Calu3 (cell line): ENCODE data around the gene FABP2. TPM values are rescaled to one million over a fixed set of nuclear protein-coding genes. Genes with fewer than 3 reads are reported as not detected.
A peak's percentile ranks its signal among the peaks of the same experiment; 100 is the strongest.
"Not testable (repeated sequence)": the region's sequence is repeated elsewhere in the genome, so short reads cannot be mapped to it uniquely, and the experiment has no call there.

ENCODE experiments used
- BruUV-seq: library from RNA; stranded (reverse); fragments of 400-500 nt; replicated peaks from 2 replicates; lab custom pipeline; 2021; lab: Mats Ljungman, UMichigan
- CTCF ChIA-PET: fragments of 300-600 bp; sonication (Branson Sonifier 250); formaldehyde crosslinking; loops from one replicate; lab custom pipeline; 2022; ENCODE audit warnings: antibody characterized with exemption; lab: Charles Lee
- DNase-seq: peaks from one replicate; pipeline ENCODE4 v3.0.0; 2022
- H3K27ac Mint-ChIP-seq: one replicate; pipeline ENCODE4 v1.8.0; 2022; ENCODE audit warnings: mixed read lengths; ENCODE audit not compliant: unreplicated experiment
- H3K27me3 Mint-ChIP-seq: one replicate; pipeline ENCODE4 v1.8.0; 2022; ENCODE audit warnings: mixed read lengths; ENCODE audit not compliant: unreplicated experiment
- H3K36me3 Mint-ChIP-seq: one replicate; pipeline ENCODE4 v1.8.0; 2022; ENCODE audit warnings: mild to moderate bottlenecking, moderate library complexity, mixed read lengths; ENCODE audit not compliant: insufficient read depth, unreplicated experiment
- H3K4me1 Mint-ChIP-seq: one replicate; pipeline ENCODE4 v1.8.0; 2022; ENCODE audit warnings: mild to moderate bottlenecking, low read depth, mixed read lengths; ENCODE audit not compliant: unreplicated experiment
- H3K4me3 Mint-ChIP-seq: one replicate; pipeline ENCODE4 v1.8.0; 2022; ENCODE audit warnings: mild to moderate bottlenecking, low read depth, moderate library complexity, mixed read lengths; ENCODE audit not compliant: unreplicated experiment
- H3K9me3 Mint-ChIP-seq: one replicate; pipeline ENCODE4 v1.8.0; 2022; ENCODE audit warnings: low read depth, mixed read lengths; ENCODE audit not compliant: unreplicated experiment
- intact Hi-C: fragments of 100-400 bp; cut with micrococcal nuclease; formaldehyde crosslinking; loops from one replicate; pipeline ENCODE4 v1.10.0; 2022; ENCODE audit not compliant: unreplicated experiment
- total RNA-seq: library from RNA; stranded (reverse); gene quantifications from 2 replicates; pipeline ENCODE4 v1.2.3, GENCODE V29; 2022
- TF ChIP-seq, protein P1 (sequence below): fragments of 200-600 bp; IDR thresholded peaks from one replicate; pipeline ENCODE4 v1.8.0; 2022; ENCODE audit warnings: antibody characterized with exemption; ENCODE audit not compliant: unreplicated experiment

The FABP2 gene
- total RNA-seq, 1 experiment from 2014 or later, result not detected

DNA sequence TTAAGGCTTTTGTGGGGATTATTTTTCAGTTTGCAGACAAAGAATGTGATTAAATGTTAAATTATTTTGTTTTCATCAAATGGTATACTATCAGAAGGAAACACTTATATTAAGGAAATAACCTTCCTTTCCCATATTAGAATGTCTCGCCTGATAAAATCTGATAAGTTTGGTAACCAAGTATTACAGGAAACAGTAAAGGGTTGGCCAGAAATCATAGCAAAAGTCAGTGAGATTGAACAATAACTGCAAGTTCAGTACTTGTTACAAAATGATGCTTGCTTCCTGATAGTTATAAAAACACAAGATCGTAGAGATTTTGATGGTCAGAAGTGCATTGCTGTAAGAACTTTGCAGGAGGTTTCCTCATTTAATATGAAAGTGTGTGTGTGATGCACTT is 40.5 kb downstream of the FABP2 start:
- peaks cover 11% of the 10 kb centered on the region for H3K36me3 Mint-ChIP-seq
- intact Hi-C loops, result loop anchor here (10.0 kb wide), 1 partner anchor 67 kb away; the partner anchor contains the start of gene USP53
- TF ChIP-seq, protein P1, sequence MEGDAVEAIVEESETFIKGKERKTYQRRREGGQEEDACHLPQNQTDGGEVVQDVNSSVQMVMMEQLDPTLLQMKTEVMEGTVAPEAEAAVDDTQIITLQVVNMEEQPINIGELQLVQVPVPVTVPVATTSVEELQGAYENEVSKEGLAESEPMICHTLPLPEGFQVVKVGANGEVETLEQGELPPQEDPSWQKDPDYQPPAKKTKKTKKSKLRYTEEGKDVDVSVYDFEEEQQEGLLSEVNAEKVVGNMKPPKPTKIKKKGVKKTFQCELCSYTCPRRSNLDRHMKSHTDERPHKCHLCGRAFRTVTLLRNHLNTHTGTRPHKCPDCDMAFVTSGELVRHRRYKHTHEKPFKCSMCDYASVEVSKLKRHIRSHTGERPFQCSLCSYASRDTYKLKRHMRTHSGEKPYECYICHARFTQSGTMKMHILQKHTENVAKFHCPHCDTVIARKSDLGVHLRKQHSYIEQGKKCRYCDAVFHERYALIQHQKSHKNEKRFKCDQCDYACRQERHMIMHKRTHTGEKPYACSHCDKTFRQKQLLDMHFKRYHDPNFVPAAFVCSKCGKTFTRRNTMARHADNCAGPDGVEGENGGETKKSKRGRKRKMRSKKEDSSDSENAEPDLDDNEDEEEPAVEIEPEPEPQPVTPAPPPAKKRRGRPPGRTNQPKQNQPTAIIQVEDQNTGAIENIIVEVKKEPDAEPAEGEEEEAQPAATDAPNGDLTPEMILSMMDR, result no peak

DNA sequence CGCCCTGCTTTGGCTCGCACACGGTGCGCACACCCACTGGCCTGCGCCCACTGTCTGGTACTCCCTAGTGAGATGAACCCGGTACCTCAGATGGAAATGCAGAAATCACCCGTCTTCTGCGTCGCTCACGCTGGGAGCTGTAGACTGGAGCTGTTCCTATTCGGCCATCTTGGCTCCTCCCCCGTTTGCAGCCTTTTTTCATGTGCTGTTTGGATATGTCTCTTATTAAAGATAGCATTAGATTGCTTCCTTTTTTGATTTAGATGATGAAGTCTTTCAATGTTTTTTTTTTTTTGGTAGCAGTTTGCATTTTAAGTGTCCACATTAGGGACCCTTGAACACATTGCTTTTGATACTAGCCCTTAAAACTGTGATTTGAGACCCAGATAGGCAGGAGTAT is 42.0 kb downstream of the FABP2 start:
- H3K27me3 Mint-ChIP-seq, H3K9me3 Mint-ChIP-seq, BruUV-seq, DNase-seq, H3K4me3 Mint-ChIP-seq, H3K36me3 Mint-ChIP-seq, CTCF ChIA-PET, H3K27ac Mint-ChIP-seq: not testable (repeated sequence)
- intact Hi-C loops, result loop anchor here (10.0 kb wide), 1 partner anchor 65 kb away; the partner anchor contains the start of gene USP53
- peaks cover 27% of the 10 kb centered on the region for H3K4me1 Mint-ChIP-seq

More for the DNA sequence above, 40.5 kb downstream of the FABP2 start:
- H3K9me3 Mint-ChIP-seq, result no peaks in the 10 kb centered on the region
- H3K27ac Mint-ChIP-seq, result no peak overlapping the region
- no peak overlapping the region for H3K4me3 Mint-ChIP-seq
- CTCF ChIA-PET, result no interaction called here
- no peak for DNase-seq
- BruUV-seq, result no TSS peak
- H3K27me3 Mint-ChIP-seq, result no peaks in the 10 kb centered on the region
- peaks cover 31% of the 10 kb centered on the region for H3K4me1 Mint-ChIP-seq

DNA sequence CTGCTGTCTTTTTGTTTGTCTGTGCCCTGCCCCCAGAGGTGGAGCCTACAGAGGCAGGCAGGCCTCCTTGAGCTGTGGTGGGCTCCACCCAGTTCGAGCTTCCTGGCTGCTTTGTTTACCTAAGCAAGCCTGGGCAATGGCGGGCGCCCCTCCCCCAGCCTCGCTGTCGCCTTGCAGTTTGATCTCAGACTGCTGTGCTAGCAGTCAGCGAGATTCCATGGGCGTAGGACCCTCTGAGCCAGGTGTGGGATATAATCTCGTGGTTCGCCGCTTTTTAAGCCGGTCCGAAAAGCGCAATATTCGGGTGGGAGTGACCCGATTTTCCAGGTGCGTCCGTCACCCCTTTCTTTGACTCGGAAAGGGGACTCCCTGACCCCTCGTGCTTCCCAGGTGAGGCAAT is 42.4 kb downstream of the FABP2 start:
- H3K36me3 Mint-ChIP-seq, BruUV-seq, CTCF ChIA-PET, H3K27me3 Mint-ChIP-seq, DNase-seq, intact Hi-C loops, H3K4me3 Mint-ChIP-seq, H3K27ac Mint-ChIP-seq, H3K9me3 Mint-ChIP-seq: not testable (repeated sequence)
- H3K4me1 Mint-ChIP-seq, result peaks cover 23% of the 10 kb centered on the region

DNA sequence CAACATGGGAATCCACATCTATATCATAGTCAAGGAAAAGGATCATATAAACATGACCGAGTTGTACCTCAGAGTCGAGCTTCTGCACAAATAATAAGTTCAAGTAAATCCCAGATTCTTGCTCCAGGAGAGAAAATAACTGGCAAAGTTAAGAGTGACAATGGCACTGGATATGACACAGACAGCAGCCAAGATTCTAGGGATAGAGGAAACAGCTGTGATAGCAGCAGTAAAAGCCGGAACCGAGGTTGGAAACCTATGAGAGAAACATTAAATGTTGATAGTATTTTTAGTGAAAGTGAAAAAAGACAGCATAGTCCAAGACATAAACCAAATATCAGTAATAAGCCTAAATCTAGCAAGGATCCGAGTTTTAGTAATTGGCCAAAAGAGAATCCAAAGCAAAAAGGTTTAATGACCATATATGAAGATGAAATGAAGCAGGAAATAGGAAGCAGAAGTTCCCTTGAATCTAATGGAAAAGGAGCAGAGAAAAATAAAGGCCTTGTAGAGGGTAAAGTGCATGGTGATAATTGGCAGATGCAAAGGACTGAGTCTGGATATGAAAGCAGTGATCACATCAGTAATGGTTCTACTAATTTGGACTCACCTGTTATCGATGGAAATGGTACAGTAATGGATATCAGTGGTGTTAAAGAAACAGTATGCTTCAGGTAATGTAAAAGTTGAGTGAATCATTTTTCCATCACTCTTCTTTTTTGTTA is 50.4 kb downstream of the FABP2 start:
- Mint-ChIP-seq H3K4me1 (no peaks in the 10 kb centered on the region), H3K36me3 (peaks cover 26% of the 10 kb centered on the region), H3K27me3 (no peaks in the 10 kb centered on the region), H3K9me3 (no peaks in the 10 kb centered on the region), H3K27ac (peak overlapping the region; percentile 41), H3K4me3 (no peak overlapping the region)
- no TSS peak for BruUV-seq
- TF ChIP-seq, protein P1, result no peak
- intact Hi-C loops, result no loop called here
- CTCF ChIA-PET, result no interaction called here
- DNase-seq, result no peak

DNA sequence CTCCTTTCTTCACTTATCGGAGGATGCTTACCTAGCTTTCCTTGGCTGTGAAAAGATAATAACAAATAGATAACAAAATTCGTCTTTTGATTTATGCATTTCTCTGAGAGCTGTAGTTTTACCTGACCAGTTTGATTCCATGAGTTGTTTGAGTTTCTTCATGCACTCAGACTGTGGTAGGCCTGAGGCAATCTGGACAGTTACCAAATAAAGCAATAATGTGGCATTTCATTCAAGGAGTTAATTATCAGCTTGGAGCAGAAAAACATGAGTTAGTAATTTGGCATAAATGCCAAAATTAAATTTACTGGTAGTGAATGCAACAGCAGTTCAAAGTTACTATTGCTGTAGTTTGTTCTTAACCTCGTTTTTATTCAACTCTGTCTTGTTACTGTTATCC is 53.5 kb downstream of the FABP2 start:
- TF ChIP-seq, protein P1, result no peak

More for the DNA sequence above, 53.5 kb downstream of the FABP2 start:
- DNase-seq, result no peak
- no peaks in the 10 kb centered on the region for H3K9me3 Mint-ChIP-seq
- H3K4me3 Mint-ChIP-seq, result no peak overlapping the region
- CTCF ChIA-PET, result no interaction called here
- H3K27me3 Mint-ChIP-seq, result no peaks in the 10 kb centered on the region
- H3K27ac Mint-ChIP-seq, result no peak overlapping the region
- BruUV-seq, result no TSS peak
- H3K4me1 Mint-ChIP-seq, result no peaks in the 10 kb centered on the region
- intact Hi-C loops, result no loop called here
- peaks cover 29% of the 10 kb centered on the region for H3K36me3 Mint-ChIP-seq

Other genes starting within 250 kb of the FABP2 start
- gene MYOZ2, start 186.3 kb downstream of the FABP2 start, total RNA-seq, result not detected in 2 replicates
- gene USP53, start 109.4 kb downstream of the FABP2 start, total RNA-seq, result 29.2 and 31.0 TPM in 2 replicates